Activated naive CD4-positive, alpha-beta T cell treated with anti-CD3 and anti-CD28 coated beads, Interleukin-2, amount 10 ng/mL, durations not matched to agents 7 days and 5 days (primary cell): Measurements from ENCODE around the gene CYP4B1.
"Not testable (repeated sequence)": the region's sequence is repeated elsewhere in the genome, so short reads cannot be mapped to it uniquely, and the experiment has no call there.

Experiments used
- CTCF ChIA-PET: fragments of 350-600 bp; sonication (Branson Sonifier 250); formaldehyde crosslinking; loops from one replicate; lab custom pipeline; 2021; ENCODE audit warnings: antibody characterized with exemption; lab: Charles Lee
- DNase-seq: peaks from one replicate; pipeline ENCODE4 v3.0.0-alpha.2; 2020
- H3K27ac Mint-ChIP-seq: one replicate; pipeline ENCODE4 v1.8.0; 2021; ENCODE audit warnings: mild to moderate bottlenecking, moderate library complexity, mixed read lengths
- H3K27me3 Mint-ChIP-seq: one replicate; pipeline ENCODE4 v1.8.0; 2021; ENCODE audit warnings: mild to moderate bottlenecking, mixed read lengths
- H3K36me3 Mint-ChIP-seq: one replicate; pipeline ENCODE4 v1.8.0; 2021; ENCODE audit warnings: mixed read lengths
- H3K4me1 Mint-ChIP-seq: one replicate; pipeline ENCODE4 v1.8.0; 2021; ENCODE audit warnings: mixed read lengths
- H3K4me3 Mint-ChIP-seq: one replicate; pipeline ENCODE4 v1.8.0; 2021; ENCODE audit warnings: mild to moderate bottlenecking, moderate library complexity, mixed read lengths
- H3K9me3 Mint-ChIP-seq: one replicate; pipeline ENCODE4 v1.8.0; 2021; ENCODE audit warnings: mixed read lengths

Gene CYP4B1

GRCh38 chr1:46798810-46799209 is at the start of gene CYP4B1:
Gene CYP4B1 (plus strand): TSS chr1:46799046. CDS start chr1:46799082, 36 bp downstream.
- Mint-ChIP-seq H3K4me1 (no peaks in the 10 kb centered on the region), H3K27me3 (peaks cover 11% of the 10 kb centered on the region), H3K27ac (no peak within 1 kb of the TSS), H3K36me3 (no peaks in the 10 kb centered on the region), H3K4me3 (no peak within 1 kb of the TSS), H3K9me3 (no peaks in the 10 kb centered on the region)
- no peak for DNase-seq
- CTCF ChIA-PET, result no interaction called here

GRCh38 chr1:46749404-46749803 is 49.4 kb upstream of the CYP4B1 start:
- no peak for DNase-seq
- CTCF ChIA-PET, result no interaction called here
- Mint-ChIP-seq H3K36me3 (no peaks in the 10 kb centered on the region), H3K27ac (no peak overlapping the region), H3K4me1 (no peaks in the 10 kb centered on the region), H3K9me3 (no peaks in the 10 kb centered on the region), H3K27me3 (peaks cover 45% of the 10 kb centered on the region), H3K4me3 (no peak overlapping the region)

GRCh38 chr1:46749921-46750404 is 48.9 kb upstream of the CYP4B1 start:
- no peaks in the 10 kb centered on the region for H3K36me3 Mint-ChIP-seq
- H3K27ac Mint-ChIP-seq, result no peak overlapping the region
- H3K4me1 Mint-ChIP-seq, result no peaks in the 10 kb centered on the region
- H3K27me3 Mint-ChIP-seq, result peaks cover 49% of the 10 kb centered on the region
- H3K9me3 Mint-ChIP-seq, result no peaks in the 10 kb centered on the region
- CTCF ChIA-PET, result no interaction called here
- no peak overlapping the region for H3K4me3 Mint-ChIP-seq
- no peak for DNase-seq

- no peak for DNase-seq
- H3K4me1 Mint-ChIP-seq, result no peaks in the 10 kb centered on the region
- H3K36me3 Mint-ChIP-seq, result no peaks in the 10 kb centered on the region
- H3K9me3 Mint-ChIP-seq, result no peaks in the 10 kb centered on the region
- peaks cover 38% of the 10 kb centered on the region for H3K27me3 Mint-ChIP-seq
- CTCF ChIA-PET, result no interaction called here
- no peak overlapping the region for H3K4me3 Mint-ChIP-seq
- no peak overlapping the region for H3K27ac Mint-ChIP-seq
Measured at GRCh38 chr1:46753985-46754384, 44.9 kb upstream of the CYP4B1 start.

GRCh38 chr1:46754707-46755106 is 44.1 kb upstream of the CYP4B1 start:
- H3K36me3 Mint-ChIP-seq, DNase-seq, H3K27ac Mint-ChIP-seq, H3K4me3 Mint-ChIP-seq, H3K9me3 Mint-ChIP-seq, H3K4me1 Mint-ChIP-seq, CTCF ChIA-PET: not testable (repeated sequence)
- H3K27me3 Mint-ChIP-seq, result peaks cover 34% of the 10 kb centered on the region

GRCh38 chr1:46755121-46755520 is 43.7 kb upstream of the CYP4B1 start:
- Mint-ChIP-seq H3K27ac (no peak overlapping the region), H3K9me3 (no peaks in the 10 kb centered on the region), H3K4me3 (no peak overlapping the region), H3K4me1 (no peaks in the 10 kb centered on the region), H3K36me3 (no peaks in the 10 kb centered on the region), H3K27me3 (peaks cover 34% of the 10 kb centered on the region)
- CTCF ChIA-PET, result no interaction called here
- DNase-seq, result no peak

- no peak overlapping the region for H3K4me3 Mint-ChIP-seq
- no peaks in the 10 kb centered on the region for H3K36me3 Mint-ChIP-seq
- H3K9me3 Mint-ChIP-seq, result no peaks in the 10 kb centered on the region
- no peak for DNase-seq
- CTCF ChIA-PET, result no interaction called here
- H3K27ac Mint-ChIP-seq, result no peak overlapping the region
- no peaks in the 10 kb centered on the region for H3K4me1 Mint-ChIP-seq
- peaks cover 47% of the 10 kb centered on the region for H3K27me3 Mint-ChIP-seq
Measured at GRCh38 chr1:46757247-46757955, 41.4 kb upstream of the CYP4B1 start.

GRCh38 chr1:46757956-46758528 is 40.8 kb upstream of the CYP4B1 start:
- peaks cover 49% of the 10 kb centered on the region for H3K27me3 Mint-ChIP-seq

GRCh38 chr1:46760558-46761166 is 38.2 kb upstream of the CYP4B1 start:
- Mint-ChIP-seq H3K4me3 (no peak overlapping the region), H3K27ac (no peak overlapping the region), H3K36me3 (no peaks in the 10 kb centered on the region), H3K4me1 (no peaks in the 10 kb centered on the region), H3K27me3 (peaks cover 58% of the 10 kb centered on the region), H3K9me3 (no peaks in the 10 kb centered on the region)
- no peak for DNase-seq
- CTCF ChIA-PET, result no interaction called here

More at GRCh38 chr1:46757956-46758528, 40.8 kb upstream of the CYP4B1 start:
- Mint-ChIP-seq H3K27ac (no peak overlapping the region), H3K36me3 (no peaks in the 10 kb centered on the region), H3K4me3 (no peak overlapping the region), H3K9me3 (no peaks in the 10 kb centered on the region), H3K4me1 (no peaks in the 10 kb centered on the region)
- CTCF ChIA-PET, result no interaction called here
- no peak for DNase-seq

GRCh38 chr1:46761740-46762139 is 37.1 kb upstream of the CYP4B1 start:
- Mint-ChIP-seq H3K36me3 (no peaks in the 10 kb centered on the region), H3K27me3 (peaks cover 54% of the 10 kb centered on the region), H3K27ac (no peak overlapping the region), H3K4me1 (no peaks in the 10 kb centered on the region), H3K9me3 (no peaks in the 10 kb centered on the region), H3K4me3 (no peak overlapping the region)
- CTCF ChIA-PET, result no interaction called here
- no peak for DNase-seq

GRCh38 chr1:46764402-46764801 is 34.4 kb upstream of the CYP4B1 start:
- Mint-ChIP-seq H3K27ac (no peak overlapping the region), H3K9me3 (peaks cover 12% of the 10 kb centered on the region), H3K27me3 (peaks cover 57% of the 10 kb centered on the region), H3K4me3 (no peak overlapping the region), H3K36me3 (peaks cover 2% of the 10 kb centered on the region), H3K4me1 (no peaks in the 10 kb centered on the region)
- DNase-seq, result no peak
- CTCF ChIA-PET, result no interaction called here

GRCh38 chr1:46767649-46768282 is 31.1 kb upstream of the CYP4B1 start:
- H3K4me1 Mint-ChIP-seq, result no peaks in the 10 kb centered on the region
- CTCF ChIA-PET, result no interaction called here
- DNase-seq, result no peak
- H3K4me3 Mint-ChIP-seq, result no peak overlapping the region
- H3K27ac Mint-ChIP-seq, result no peak overlapping the region
- peaks cover 4% of the 10 kb centered on the region for H3K36me3 Mint-ChIP-seq
- H3K9me3 Mint-ChIP-seq, result peaks cover 38% of the 10 kb centered on the region
- peaks cover 33% of the 10 kb centered on the region for H3K27me3 Mint-ChIP-seq

GRCh38 chr1:46768445-46768844 is 30.4 kb upstream of the CYP4B1 start:
- Mint-ChIP-seq H3K27ac (no peak overlapping the region), H3K36me3 (peaks cover 4% of the 10 kb centered on the region), H3K27me3 (peaks cover 27% of the 10 kb centered on the region), H3K4me1 (no peaks in the 10 kb centered on the region), H3K9me3 (peaks cover 38% of the 10 kb centered on the region), H3K4me3 (no peak overlapping the region)
- DNase-seq, result no peak
- CTCF ChIA-PET, result no interaction called here

GRCh38 chr1:46769028-46769740 is 29.7 kb upstream of the CYP4B1 start:
- Mint-ChIP-seq H3K27me3 (peaks cover 19% of the 10 kb centered on the region), H3K4me3 (no peak overlapping the region), H3K27ac (no peak overlapping the region), H3K9me3 (peaks cover 43% of the 10 kb centered on the region), H3K36me3 (peaks cover 4% of the 10 kb centered on the region), H3K4me1 (no peaks in the 10 kb centered on the region)
- CTCF ChIA-PET, result no interaction called here
- no peak for DNase-seq
